Colonic mucosa (tissue), 4 donors: ENCODE results near the gene TNFAIP2. TPM values are rescaled to one million over a fixed set of nuclear protein-coding genes. Genes with fewer than 3 reads are reported as not detected.

ENCODE experiments used
- DNase-seq: peaks from one replicate; pipeline ENCODE4 v3.0.0-alpha.2; 2020
- H3K27ac ChIP-seq: fragments of 200-600 bp; one replicate; pipeline ENCODE4 v1.8.0; 2021
- H3K27me3 ChIP-seq: fragments of 200-600 bp; one replicate; pipeline ENCODE4 v1.8.0; 2021
- H3K36me3 ChIP-seq: fragments of 200-600 bp; one replicate; pipeline ENCODE4 v1.8.0; 2021
- H3K4me1 ChIP-seq: fragments of 200-600 bp; one replicate; pipeline ENCODE4 v1.8.0; 2021; ENCODE audit warnings: mild to moderate bottlenecking
- H3K4me3 ChIP-seq: fragments of 200-600 bp; one replicate; pipeline ENCODE4 v1.8.0; 2021
- H3K9ac ChIP-seq, 2 donors: one replicate each; pipeline ENCODE4 v1.7.0; 2013; ENCODE audit warnings: control low read depth in 2 of 2, low read depth in 2 of 2, low read length in 2 of 2
- H3K9me3 ChIP-seq: fragments of 200-600 bp; one replicate; pipeline ENCODE4 v1.8.0; 2021
- CTCF ChIP-seq: fragments of 200-600 bp; IDR thresholded peaks from one replicate; pipeline ENCODE4 v1.8.0; 2022; ENCODE audit warnings: antibody characterized with exemption, mild to moderate bottlenecking
- intact Hi-C: fragments of 100-400 bp; cut with DNase I; formaldehyde crosslinking; loops from one replicate; pipeline ENCODE4 v1.14.1; 2022
- total RNA-seq, 2 donors: library from RNA; stranded (reverse); fragmentation: NEBNext Ultra II Directional in 1 of 2; extraction: Animal tissue kit (Norgen Biotek cat#: 25700) in 1 of 2; gene quantifications; one replicate each; pipeline ENCODE4 v1.2.1, GENCODE V29; 2021
- donor health status: healthy.
- donor health status: DM: no; HTN: no; CAD: no.
- donor health status: DM: no; HTN: no; CAD: no.

The TNFAIP2 gene
- total RNA-seq: 10 to 100 TPM; 10.5 to 26.9 TPM

- Histone ChIP-seq H3K9me3 (no peaks in the 10 kb centered on the region), H3K4me1 (peaks cover 13% of the 10 kb centered on the region), H3K27me3 (peaks cover 26% of the 10 kb centered on the region), H3K4me3 (peak within 1 kb of the TSS; percentile 39), H3K9ac (peak within 1 kb of the TSS; percentile 68 to 88), H3K36me3 (no peaks in the 10 kb centered on the region), H3K27ac (peak within 1 kb of the TSS; percentile 82)
- TF ChIP-seq CTCF: no peak
- DNase-seq: no peak
- intact Hi-C loops: no loop called here
These were observed at the start of gene TNFAIP2 for GRCh38 chr14:103122947-103123633. TNFAIP2 (plus strand) TSS chr14:103123461; CDS start chr14:103126458, 2,997 bp downstream.

GRCh38 chr14:103073876-103074728 lies 49.2 kb upstream of the TNFAIP2 start:
- no peaks in the 10 kb centered on the region for H3K27me3 ChIP-seq
- H3K9me3 ChIP-seq: no peaks in the 10 kb centered on the region
- no peak overlapping the region for H3K9ac ChIP-seq
- TF ChIP-seq CTCF: no peak
- H3K27ac ChIP-seq: no peak overlapping the region
- peaks cover 22% of the 10 kb centered on the region for H3K4me1 ChIP-seq
- no peak for DNase-seq
- intact Hi-C loops: loop anchor here (10.0 kb wide), 1 partner anchor 111 kb away; no protein-coding TSS in a partner anchor
- no peak overlapping the region for H3K4me3 ChIP-seq
- no peaks in the 10 kb centered on the region for H3K36me3 ChIP-seq

GRCh38 chr14:103074729-103075367 lies 48.4 kb upstream of the TNFAIP2 start:
- H3K9ac ChIP-seq: peak overlapping the region; percentile 46 to 67

GRCh38 chr14:103078420-103078749 lies 44.9 kb upstream of the TNFAIP2 start:
- Histone ChIP-seq H3K9me3 (no peaks in the 10 kb centered on the region), H3K4me3 (no peak overlapping the region), H3K36me3 (no peaks in the 10 kb centered on the region), H3K27ac (no peak overlapping the region), H3K9ac (no peak overlapping the region), H3K27me3 (no peaks in the 10 kb centered on the region), H3K4me1 (peaks cover 8% of the 10 kb centered on the region)
- TF ChIP-seq CTCF: peak; percentile 71
- intact Hi-C loops: loop anchor here (2.0 to 10.0 kb wide), 2 partner anchors 106 to 214 kb away; no protein-coding TSS in a partner anchor
- DNase-seq: peak; percentile 84

More at GRCh38 chr14:103074729-103075367, 48.4 kb upstream of the TNFAIP2 start:
- peak; percentile 79 for DNase-seq
- H3K36me3 ChIP-seq: no peaks in the 10 kb centered on the region
- H3K27ac ChIP-seq: no peak overlapping the region
- TF ChIP-seq CTCF: no peak
- H3K9me3 ChIP-seq: no peaks in the 10 kb centered on the region
- H3K27me3 ChIP-seq: no peaks in the 10 kb centered on the region
- H3K4me3 ChIP-seq: peak overlapping the region; percentile 40
- intact Hi-C loops: loop anchor here (10.0 kb wide), 1 partner anchor 110 kb away; no protein-coding TSS in a partner anchor
- peaks cover 22% of the 10 kb centered on the region for H3K4me1 ChIP-seq
